Measurements from ENCODE around the gene UBAC2.

DNA sequence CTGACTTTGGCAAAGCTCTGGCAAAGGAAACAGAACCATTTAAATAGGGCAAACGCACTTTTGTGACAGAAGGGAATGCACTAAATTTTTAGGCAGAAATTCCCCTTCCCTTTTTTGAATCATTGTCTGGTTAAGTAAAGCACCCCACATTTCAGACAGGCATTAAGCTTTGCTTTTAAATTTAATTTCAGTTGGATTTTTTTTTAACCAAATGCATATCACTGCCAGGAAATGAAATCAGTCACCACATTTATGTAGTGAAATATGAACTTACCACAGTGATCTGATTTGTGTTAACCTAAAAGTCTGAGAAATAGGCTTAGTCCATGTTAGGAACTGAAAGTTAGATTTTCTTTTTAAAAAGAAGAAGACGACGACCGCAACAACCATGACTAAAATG, 95.7 kb downstream of the UBAC2 start:
- TF ChIP-seq POLR2A (IDR thresholded peaks at IDR 0.05) (no peak), POLR2AphosphoS5 (IDR thresholded peaks at IDR 0.05) (no peak), EP300 (IDR thresholded peaks at IDR 0.05) (no peak)
- TF ChIP-seq, protein P1, sequence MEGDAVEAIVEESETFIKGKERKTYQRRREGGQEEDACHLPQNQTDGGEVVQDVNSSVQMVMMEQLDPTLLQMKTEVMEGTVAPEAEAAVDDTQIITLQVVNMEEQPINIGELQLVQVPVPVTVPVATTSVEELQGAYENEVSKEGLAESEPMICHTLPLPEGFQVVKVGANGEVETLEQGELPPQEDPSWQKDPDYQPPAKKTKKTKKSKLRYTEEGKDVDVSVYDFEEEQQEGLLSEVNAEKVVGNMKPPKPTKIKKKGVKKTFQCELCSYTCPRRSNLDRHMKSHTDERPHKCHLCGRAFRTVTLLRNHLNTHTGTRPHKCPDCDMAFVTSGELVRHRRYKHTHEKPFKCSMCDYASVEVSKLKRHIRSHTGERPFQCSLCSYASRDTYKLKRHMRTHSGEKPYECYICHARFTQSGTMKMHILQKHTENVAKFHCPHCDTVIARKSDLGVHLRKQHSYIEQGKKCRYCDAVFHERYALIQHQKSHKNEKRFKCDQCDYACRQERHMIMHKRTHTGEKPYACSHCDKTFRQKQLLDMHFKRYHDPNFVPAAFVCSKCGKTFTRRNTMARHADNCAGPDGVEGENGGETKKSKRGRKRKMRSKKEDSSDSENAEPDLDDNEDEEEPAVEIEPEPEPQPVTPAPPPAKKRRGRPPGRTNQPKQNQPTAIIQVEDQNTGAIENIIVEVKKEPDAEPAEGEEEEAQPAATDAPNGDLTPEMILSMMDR (IDR thresholded peaks at IDR 0.05): no peak

Measured in sigmoid colon (tissue), 4 donors.